PC-9 (cell line): ENCODE data around the gene KCNF1.

Source experiments
- EZH2 ChIP-seq: fragments of 200-600 bp; sonication (generic); IDR thresholded peaks from 2 replicates; pipeline ENCODE4 v1.8.0; 2017; ENCODE audit warnings: antibody characterized with exemption, low read depth
- TF ChIP-seq, protein P1 (sequence below): fragments of 200-600 bp; sonication (generic); conservative IDR thresholded peaks from 2 replicates; pipeline ENCODE4 v1.6.1; 2017; ENCODE audit warnings: mixed run types, antibody characterized with exemption, mild to moderate bottlenecking, moderate library complexity

- TF ChIP-seq, protein P1, sequence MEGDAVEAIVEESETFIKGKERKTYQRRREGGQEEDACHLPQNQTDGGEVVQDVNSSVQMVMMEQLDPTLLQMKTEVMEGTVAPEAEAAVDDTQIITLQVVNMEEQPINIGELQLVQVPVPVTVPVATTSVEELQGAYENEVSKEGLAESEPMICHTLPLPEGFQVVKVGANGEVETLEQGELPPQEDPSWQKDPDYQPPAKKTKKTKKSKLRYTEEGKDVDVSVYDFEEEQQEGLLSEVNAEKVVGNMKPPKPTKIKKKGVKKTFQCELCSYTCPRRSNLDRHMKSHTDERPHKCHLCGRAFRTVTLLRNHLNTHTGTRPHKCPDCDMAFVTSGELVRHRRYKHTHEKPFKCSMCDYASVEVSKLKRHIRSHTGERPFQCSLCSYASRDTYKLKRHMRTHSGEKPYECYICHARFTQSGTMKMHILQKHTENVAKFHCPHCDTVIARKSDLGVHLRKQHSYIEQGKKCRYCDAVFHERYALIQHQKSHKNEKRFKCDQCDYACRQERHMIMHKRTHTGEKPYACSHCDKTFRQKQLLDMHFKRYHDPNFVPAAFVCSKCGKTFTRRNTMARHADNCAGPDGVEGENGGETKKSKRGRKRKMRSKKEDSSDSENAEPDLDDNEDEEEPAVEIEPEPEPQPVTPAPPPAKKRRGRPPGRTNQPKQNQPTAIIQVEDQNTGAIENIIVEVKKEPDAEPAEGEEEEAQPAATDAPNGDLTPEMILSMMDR: no peak
- TF ChIP-seq EZH2: no peak
Measured at GRCh38 chr2:10901160-10901939, 10.4 kb upstream of the KCNF1 start.
